WI38 (cell line): Measurements from ENCODE around the gene PLK3.

ENCODE experiments used
- H3K4me3 ChIP-seq: 2 replicates; pipeline ENCODE4 v1.5.1; 2011; ENCODE audit warnings: low read depth, mild to moderate bottlenecking, control low read depth, low read length
- CTCF ChIP-seq: IDR thresholded peaks from 2 replicates; pipeline ENCODE4 v1.5.1; 2012; ENCODE audit warnings: low read depth, mild to moderate bottlenecking, control low read depth, low read length

PLK3 gene

GRCh38 chr1:44828841-44829440 lies 28.8 kb downstream of the PLK3 start:
- no peak for TF ChIP-seq CTCF
- H3K4me3 ChIP-seq, result no peak overlapping the region

- no peak overlapping the region for H3K4me3 ChIP-seq
- no peak for TF ChIP-seq CTCF
Observed at GRCh38 chr1:44829506-44830384, 29.6 kb downstream of the PLK3 start.

GRCh38 chr1:44830900-44831304 lies 30.7 kb downstream of the PLK3 start:
- H3K4me3 ChIP-seq, result no peak overlapping the region

GRCh38 chr1:44831516-44831915 lies 31.3 kb downstream of the PLK3 start:
- no peak for TF ChIP-seq CTCF
- H3K4me3 ChIP-seq, result no peak overlapping the region

More at GRCh38 chr1:44830900-44831304, 30.7 kb downstream of the PLK3 start:
- TF ChIP-seq CTCF, result no peak

GRCh38 chr1:44832056-44832705 lies 32.0 kb downstream of the PLK3 start:
- no peak overlapping the region for H3K4me3 ChIP-seq
- TF ChIP-seq CTCF, result no peak

- H3K4me3 ChIP-seq, result no peak overlapping the region
- no peak for TF ChIP-seq CTCF
Observed at GRCh38 chr1:44834328-44834727, 34.2 kb downstream of the PLK3 start.
